ENCODE results near the gene PRADC1. TPM values are rescaled to one million over a fixed set of nuclear protein-coding genes. Genes with fewer than 3 reads are reported as not detected.

Gene PRADC1
- total RNA-seq, 4 donors from 2014 or later = 29.0 to 49.0 (median 33.2) TPM

DNA sequence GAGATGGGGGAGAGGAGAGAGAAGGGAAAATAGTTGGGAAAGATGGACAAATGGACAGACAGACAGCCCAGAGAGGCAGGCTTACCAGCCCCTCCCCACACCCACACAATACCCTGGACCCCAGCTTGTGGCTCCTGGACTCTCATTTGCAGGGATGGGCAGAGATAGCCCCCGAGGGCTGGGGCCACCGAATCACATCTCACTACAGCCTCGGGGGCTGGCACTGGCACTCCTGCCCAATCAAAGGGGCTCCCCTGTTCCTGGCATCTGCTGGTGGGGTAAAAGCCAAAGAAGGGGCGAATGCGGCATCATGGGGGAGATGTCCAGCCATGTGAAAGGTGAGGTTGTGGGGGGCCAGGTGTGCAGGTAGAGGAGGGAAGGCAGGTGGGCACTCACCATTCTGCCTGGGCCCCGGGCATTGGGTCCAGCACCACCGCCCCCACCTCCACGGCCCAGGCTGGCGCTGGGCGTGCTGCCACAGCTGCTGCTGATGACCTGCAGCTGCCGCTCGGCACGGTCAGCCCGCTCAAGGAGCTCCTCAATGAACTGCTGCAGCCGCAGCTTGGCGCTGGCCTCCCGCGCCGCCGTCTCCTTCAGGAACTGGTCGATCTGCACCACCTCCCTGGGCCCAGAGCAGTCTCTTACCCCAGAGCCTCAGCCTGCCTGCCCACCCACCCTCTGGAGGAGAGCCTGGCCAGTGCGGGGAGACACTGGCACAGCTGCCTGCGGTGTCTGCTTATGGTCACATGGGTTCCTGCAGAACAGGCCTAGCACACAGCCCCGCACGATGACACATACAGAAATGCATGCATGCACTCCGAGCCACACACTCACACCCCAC, 33.2 kb upstream of the PRADC1 start:
- no peak for DNase-seq (ENCODE audit: extremely low spot score)
- Histone ChIP-seq H3K9me3 (no peaks in the 10 kb centered on the region), H3K27me3 (peaks cover 4 to 65% (median 20%) of the 10 kb centered on the region in 4 donors)

DNA sequence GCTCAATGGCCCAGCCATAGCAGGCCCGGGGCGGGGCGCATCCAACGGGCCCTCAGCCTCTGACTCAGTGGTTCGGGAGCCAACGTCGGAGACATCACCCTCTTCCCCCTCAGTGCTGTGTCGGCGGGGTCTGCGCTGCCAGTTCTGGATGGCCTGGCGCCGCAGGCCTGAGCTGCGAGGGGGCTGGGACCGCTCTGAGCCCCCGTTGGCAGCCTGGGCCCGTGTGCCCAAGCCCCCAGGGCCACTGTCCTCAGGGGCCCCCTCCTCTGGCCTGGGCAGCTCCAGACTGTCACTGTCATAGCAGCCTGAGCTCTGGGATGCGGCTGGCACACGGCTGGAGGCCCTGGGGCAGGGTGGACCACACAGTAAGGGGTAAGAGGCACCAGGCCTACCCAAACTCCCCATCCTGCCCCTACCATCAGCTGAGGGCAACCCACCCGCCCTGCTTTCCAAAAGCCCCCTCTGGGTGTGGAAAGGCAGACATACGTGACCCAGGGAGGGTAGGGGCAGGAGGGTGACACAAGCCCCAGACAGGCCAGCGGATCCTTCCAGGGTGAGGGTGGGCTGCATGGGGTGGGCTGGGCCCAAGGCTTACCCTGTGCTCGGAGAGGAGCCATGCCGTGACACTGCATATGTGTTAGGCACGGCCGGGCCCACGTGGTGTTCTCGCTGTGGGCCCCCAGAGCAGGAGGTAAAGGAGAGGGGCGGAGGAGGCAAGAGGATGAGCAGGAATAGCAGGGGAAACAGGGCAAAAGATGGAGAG, 32.4 kb upstream of the PRADC1 start:
- Histone ChIP-seq H3K36me3 (peaks cover 0 to 3% (median 0%) of the 10 kb centered on the region in 4 donors), H3K9me3 (no peaks in the 10 kb centered on the region), H3K4me3 (no peak overlapping the region), H3K4me1 (peaks cover 7 to 14% (median 13%) of the 10 kb centered on the region in 4 donors), H3K27ac (replicated peaks in 1 of 4) (no peak overlapping the region), H3K27me3 (peaks cover 4 to 56% (median 20%) of the 10 kb centered on the region in 4 donors)
- intact Hi-C loops (cut with DNase I) = loop anchor here (10.0 kb wide), 1 partner anchor 119 kb away; the partner anchor contains the start of gene ALMS1
- TF ChIP-seq POLR2AphosphoS5 (IDR thresholded peaks at IDR 0.05) (no peak), EP300 (IDR thresholded peaks at IDR 0.05) (no peak), POLR2A (IDR thresholded peaks at IDR 0.05; ENCODE audit: low read depth) (no peak)
- TF ChIP-seq, protein P1, sequence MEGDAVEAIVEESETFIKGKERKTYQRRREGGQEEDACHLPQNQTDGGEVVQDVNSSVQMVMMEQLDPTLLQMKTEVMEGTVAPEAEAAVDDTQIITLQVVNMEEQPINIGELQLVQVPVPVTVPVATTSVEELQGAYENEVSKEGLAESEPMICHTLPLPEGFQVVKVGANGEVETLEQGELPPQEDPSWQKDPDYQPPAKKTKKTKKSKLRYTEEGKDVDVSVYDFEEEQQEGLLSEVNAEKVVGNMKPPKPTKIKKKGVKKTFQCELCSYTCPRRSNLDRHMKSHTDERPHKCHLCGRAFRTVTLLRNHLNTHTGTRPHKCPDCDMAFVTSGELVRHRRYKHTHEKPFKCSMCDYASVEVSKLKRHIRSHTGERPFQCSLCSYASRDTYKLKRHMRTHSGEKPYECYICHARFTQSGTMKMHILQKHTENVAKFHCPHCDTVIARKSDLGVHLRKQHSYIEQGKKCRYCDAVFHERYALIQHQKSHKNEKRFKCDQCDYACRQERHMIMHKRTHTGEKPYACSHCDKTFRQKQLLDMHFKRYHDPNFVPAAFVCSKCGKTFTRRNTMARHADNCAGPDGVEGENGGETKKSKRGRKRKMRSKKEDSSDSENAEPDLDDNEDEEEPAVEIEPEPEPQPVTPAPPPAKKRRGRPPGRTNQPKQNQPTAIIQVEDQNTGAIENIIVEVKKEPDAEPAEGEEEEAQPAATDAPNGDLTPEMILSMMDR (IDR thresholded peaks at IDR 0.05) = no peak
- 94% methylated on average over 15 of the region's 28 CpGs for WGBS
- DNase-seq (ENCODE audit: extremely low spot score) = no peak

More for the DNA sequence above, 33.2 kb upstream of the PRADC1 start:
- TF ChIP-seq POLR2A (IDR thresholded peaks at IDR 0.05; ENCODE audit: low read depth) = no peak
- TF ChIP-seq, protein P1 (IDR thresholded peaks at IDR 0.05) = no peak
- TF ChIP-seq EP300 (IDR thresholded peaks at IDR 0.05) = no peak
- TF ChIP-seq POLR2AphosphoS5 (IDR thresholded peaks at IDR 0.05) = no peak
- Histone ChIP-seq H3K4me1 (peaks cover 7 to 14% (median 13%) of the 10 kb centered on the region in 4 donors), H3K27ac (replicated peaks in 1 of 4) (no peak overlapping the region), H3K4me3 (no peak overlapping the region), H3K36me3 (peaks cover 0 to 3% (median 0%) of the 10 kb centered on the region in 4 donors)
- intact Hi-C loops (cut with DNase I) = loop anchor here (10.0 kb wide), 1 partner anchor 119 kb away; the partner anchor contains the start of gene ALMS1
- WGBS = 85% methylated on average over 22 of the region's 26 CpGs

GRCh38 chr2:73264783-73265182, 31.7 kb upstream of the PRADC1 start:
- Histone ChIP-seq H3K36me3 (peaks cover 0 to 3% (median 0%) of the 10 kb centered on the region in 4 donors), H3K27me3 (peaks cover 4 to 50% (median 19%) of the 10 kb centered on the region in 4 donors), H3K4me1 (peaks cover 7 to 15% (median 14%) of the 10 kb centered on the region in 4 donors), H3K4me3 (no peak overlapping the region), H3K27ac (replicated peaks in 1 of 4) (no peak overlapping the region), H3K9me3 (no peaks in the 10 kb centered on the region)
- intact Hi-C loops (cut with DNase I) = loop anchor here (10.0 kb wide), 1 partner anchor 120 kb away; the partner anchor contains the start of gene ALMS1
- WGBS = 87% methylated on average over 4 of the region's 4 CpGs
- TF ChIP-seq POLR2A (IDR thresholded peaks at IDR 0.05; ENCODE audit: low read depth) (no peak), EP300 (IDR thresholded peaks at IDR 0.05) (no peak), POLR2AphosphoS5 (IDR thresholded peaks at IDR 0.05) (no peak)
- TF ChIP-seq, protein P1 (IDR thresholded peaks at IDR 0.05) = no peak
- DNase-seq (ENCODE audit: extremely low spot score) = no peak

DNA sequence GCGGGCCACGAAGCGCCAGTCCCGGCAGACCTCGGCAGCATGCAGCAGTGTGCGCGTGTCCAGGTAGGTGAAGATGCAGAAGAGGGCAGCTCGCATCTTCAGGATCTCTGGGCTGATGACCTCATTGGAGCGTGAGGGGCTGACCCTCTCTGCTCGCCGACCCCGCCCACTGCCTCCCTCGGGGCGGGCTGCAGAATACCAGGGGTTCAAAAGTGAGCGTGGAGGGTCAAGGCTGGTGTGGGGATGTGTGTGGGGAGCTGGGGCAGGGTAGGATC, 31.2 kb upstream of the PRADC1 start:
- H3K9me3 ChIP-seq = no peaks in the 10 kb centered on the region
- no CpG with 5 or more reads among the region's 15 CpGs for WGBS
- no peak overlapping the region for H3K27ac ChIP-seq (replicated peaks in 1 of 4)
- no peak overlapping the region for H3K4me3 ChIP-seq
- intact Hi-C loops (cut with DNase I) = loop anchor here (10.0 kb wide), 1 partner anchor 121 kb away; the partner anchor contains the start of gene ALMS1
- no peak for TF ChIP-seq EP300 (IDR thresholded peaks at IDR 0.05)
- TF ChIP-seq POLR2A (IDR thresholded peaks at IDR 0.05; ENCODE audit: low read depth) = no peak
- TF ChIP-seq, protein P1 (IDR thresholded peaks at IDR 0.05) = no peak
- no peak for TF ChIP-seq POLR2AphosphoS5 (IDR thresholded peaks at IDR 0.05)
- DNase-seq (ENCODE audit: extremely low spot score) = no peak
- peaks cover 4 to 44% (median 18%) of the 10 kb centered on the region in 4 donors for H3K27me3 ChIP-seq
- peaks cover 7 to 13% (median 9%) of the 10 kb centered on the region in 4 donors for H3K4me1 ChIP-seq
- H3K36me3 ChIP-seq = peaks cover 0 to 3% (median 0%) of the 10 kb centered on the region in 4 donors

Measured in esophagus muscularis mucosa (tissue), 4 donors.